Measurements from ENCODE around the gene FLII. TPM values are rescaled to one million over a fixed set of nuclear protein-coding genes. Genes with fewer than 3 reads are reported as not detected.

Gene FLII
- total and polyA plus RNA-seq, 2 experiments from 2014 or later, result 210 to 303 TPM

DNA sequence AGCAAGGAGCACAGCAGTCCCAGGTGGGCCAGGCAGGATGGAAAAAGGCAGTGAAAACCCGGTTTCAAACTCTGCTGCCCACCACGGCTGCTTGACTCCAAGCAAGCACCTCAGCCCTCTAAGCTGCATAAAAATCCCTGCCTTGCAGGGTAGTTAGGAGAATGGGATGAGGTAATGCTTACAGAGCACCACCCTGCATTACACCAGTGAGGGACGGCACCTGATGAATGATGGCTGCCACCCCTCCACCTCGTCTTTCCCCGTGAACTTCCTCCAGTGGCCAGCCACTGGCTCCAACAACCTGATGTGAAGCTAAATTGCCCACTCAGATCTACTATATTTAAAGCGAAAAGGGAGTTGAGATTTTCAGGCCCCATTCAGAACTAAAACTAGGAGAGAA is 23.2 kb upstream of the FLII start:
- DNase-seq (ENCODE audit: low read depth in 1 of 2, low spot score in 1 of 2), result no peak
- Histone ChIP-seq H3K9me3 (ENCODE audit: low read depth) (no peaks in the 10 kb centered on the region), H3K4me1 (ENCODE audit: low read depth) (no peaks in the 10 kb centered on the region), H3K36me3 (peaks cover 66% of the 10 kb centered on the region), H3K4me3 (no peak overlapping the region), H3K27ac (no peak overlapping the region), H3K27me3 (no peaks in the 10 kb centered on the region)
- TF ChIP-seq, protein P1, sequence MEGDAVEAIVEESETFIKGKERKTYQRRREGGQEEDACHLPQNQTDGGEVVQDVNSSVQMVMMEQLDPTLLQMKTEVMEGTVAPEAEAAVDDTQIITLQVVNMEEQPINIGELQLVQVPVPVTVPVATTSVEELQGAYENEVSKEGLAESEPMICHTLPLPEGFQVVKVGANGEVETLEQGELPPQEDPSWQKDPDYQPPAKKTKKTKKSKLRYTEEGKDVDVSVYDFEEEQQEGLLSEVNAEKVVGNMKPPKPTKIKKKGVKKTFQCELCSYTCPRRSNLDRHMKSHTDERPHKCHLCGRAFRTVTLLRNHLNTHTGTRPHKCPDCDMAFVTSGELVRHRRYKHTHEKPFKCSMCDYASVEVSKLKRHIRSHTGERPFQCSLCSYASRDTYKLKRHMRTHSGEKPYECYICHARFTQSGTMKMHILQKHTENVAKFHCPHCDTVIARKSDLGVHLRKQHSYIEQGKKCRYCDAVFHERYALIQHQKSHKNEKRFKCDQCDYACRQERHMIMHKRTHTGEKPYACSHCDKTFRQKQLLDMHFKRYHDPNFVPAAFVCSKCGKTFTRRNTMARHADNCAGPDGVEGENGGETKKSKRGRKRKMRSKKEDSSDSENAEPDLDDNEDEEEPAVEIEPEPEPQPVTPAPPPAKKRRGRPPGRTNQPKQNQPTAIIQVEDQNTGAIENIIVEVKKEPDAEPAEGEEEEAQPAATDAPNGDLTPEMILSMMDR (IDR thresholded peaks at IDR 0.05; ENCODE audit: low read depth, low read length), result no peak

DNA sequence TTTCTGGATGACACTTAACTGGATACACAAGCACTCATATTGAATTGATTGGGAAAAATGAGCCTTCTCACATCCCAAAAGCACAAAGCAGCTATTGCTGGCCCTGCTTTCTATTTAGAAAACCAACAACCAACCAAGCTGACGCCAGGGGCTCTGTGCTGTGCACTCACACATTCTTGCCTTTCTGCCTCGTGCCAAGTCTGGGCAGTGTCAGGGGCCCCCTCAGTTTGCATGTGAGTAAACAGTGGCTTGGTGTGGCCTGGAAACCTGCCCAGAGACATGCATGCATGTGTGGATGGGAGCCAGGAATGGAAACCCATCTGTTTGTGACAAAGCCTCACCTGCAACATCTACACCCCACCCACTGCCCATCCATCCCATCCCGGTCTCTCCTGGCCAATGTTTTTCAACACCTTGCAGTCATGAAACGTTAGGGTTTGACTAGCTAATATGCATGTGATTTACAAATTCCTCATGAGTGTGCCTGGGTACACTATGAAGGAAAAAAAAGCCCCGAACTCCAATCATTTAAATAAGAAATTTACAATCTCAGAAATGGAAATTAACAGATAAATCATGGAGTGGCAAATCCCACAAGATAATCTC is 22.3 kb upstream of the FLII start:
- no peaks in the 10 kb centered on the region for H3K9me3 ChIP-seq (ENCODE audit: low read depth)
- H3K27me3 ChIP-seq, result no peaks in the 10 kb centered on the region
- no peak overlapping the region for H3K4me3 ChIP-seq
- TF ChIP-seq, protein P1 (IDR thresholded peaks at IDR 0.05; ENCODE audit: low read depth, low read length), result no peak
- no peaks in the 10 kb centered on the region for H3K4me1 ChIP-seq (ENCODE audit: low read depth)
- peak in 1 of 2 donors; percentile 14 for DNase-seq (ENCODE audit: low read depth in 1 of 2, low spot score in 1 of 2)
- peaks cover 67% of the 10 kb centered on the region for H3K36me3 ChIP-seq
- no peak overlapping the region for H3K27ac ChIP-seq

DNA sequence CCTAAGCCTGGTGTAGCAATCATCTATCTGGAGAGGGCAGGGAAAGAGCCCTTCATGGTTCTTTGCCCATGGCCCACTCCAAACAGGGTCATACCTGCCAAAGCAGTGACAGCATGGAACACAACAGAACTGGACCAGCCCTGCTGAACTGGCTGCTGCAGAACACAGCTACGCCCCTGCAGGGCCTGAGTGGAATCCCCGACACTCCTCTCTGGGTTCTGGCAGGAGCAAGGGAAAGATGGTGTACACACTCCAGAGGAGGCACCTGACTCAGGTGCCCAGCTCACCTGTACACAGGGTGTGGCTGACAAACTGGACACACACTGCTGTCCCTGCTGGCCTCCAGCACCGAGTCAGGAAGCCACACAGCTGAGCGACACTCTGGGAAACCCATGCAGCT is 21.7 kb upstream of the FLII start:
- Histone ChIP-seq H3K9me3 (ENCODE audit: low read depth) (no peaks in the 10 kb centered on the region), H3K4me1 (ENCODE audit: low read depth) (no peaks in the 10 kb centered on the region), H3K27me3 (no peaks in the 10 kb centered on the region), H3K27ac (no peak overlapping the region), H3K4me3 (no peak overlapping the region), H3K36me3 (peaks cover 62% of the 10 kb centered on the region)
- DNase-seq (ENCODE audit: low read depth in 1 of 2, low spot score in 1 of 2), result no peak
- TF ChIP-seq, protein P1 (IDR thresholded peaks at IDR 0.05; ENCODE audit: low read depth, low read length), result no peak

DNA sequence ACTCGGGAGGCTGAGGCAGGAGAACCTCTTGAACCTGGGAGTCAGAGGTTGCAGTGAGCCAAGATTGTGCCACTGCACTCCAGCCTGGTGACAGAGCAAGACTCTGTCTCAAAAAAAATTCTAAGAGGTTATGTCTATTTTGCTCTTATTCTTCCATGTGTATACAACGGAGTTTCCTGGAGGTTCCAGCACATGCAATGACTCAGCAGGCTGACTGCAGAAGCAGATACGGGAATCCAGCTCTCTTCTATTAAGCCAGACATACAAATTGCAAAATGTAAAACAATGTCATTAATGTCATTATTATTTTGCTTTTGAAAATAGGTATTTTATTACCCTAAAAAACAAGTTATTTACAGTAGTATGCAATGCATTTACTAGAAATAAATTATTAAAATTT is 20.3 kb upstream of the FLII start:
- peak in 1 of 2 donors; percentile 61 for DNase-seq (ENCODE audit: low read depth in 1 of 2, low spot score in 1 of 2)
- Histone ChIP-seq H3K36me3 (peaks cover 60% of the 10 kb centered on the region), H3K4me1 (ENCODE audit: low read depth) (no peaks in the 10 kb centered on the region), H3K4me3 (no peak overlapping the region), H3K27ac (no peak overlapping the region), H3K9me3 (ENCODE audit: low read depth) (no peaks in the 10 kb centered on the region), H3K27me3 (no peaks in the 10 kb centered on the region)
- TF ChIP-seq, protein P1 (IDR thresholded peaks at IDR 0.05; ENCODE audit: low read depth, low read length), result no peak

DNA sequence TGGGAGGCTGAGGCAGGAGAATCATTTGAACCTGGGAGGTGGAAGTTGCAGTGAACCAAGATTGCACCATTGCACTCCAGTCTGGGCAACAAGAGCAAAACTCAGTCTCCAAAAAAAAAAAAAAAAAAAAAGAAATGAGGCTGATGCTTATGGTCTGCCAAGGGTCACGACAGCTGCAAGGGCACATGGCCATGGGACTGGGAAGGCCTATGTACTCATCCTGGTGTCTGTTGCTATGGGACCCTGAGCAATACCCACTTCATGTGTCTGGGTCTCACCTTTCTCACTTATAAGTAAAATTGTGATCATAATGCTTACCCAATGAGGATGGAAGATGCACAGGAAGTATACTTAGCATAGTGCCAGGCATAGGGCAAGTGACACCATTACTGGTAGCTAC is 18.5 kb upstream of the FLII start:
- H3K4me1 ChIP-seq (ENCODE audit: low read depth), result no peaks in the 10 kb centered on the region
- no peak for DNase-seq (ENCODE audit: low read depth in 1 of 2, low spot score in 1 of 2)
- no peak overlapping the region for H3K27ac ChIP-seq
- H3K9me3 ChIP-seq (ENCODE audit: low read depth), result no peaks in the 10 kb centered on the region
- no peaks in the 10 kb centered on the region for H3K27me3 ChIP-seq
- TF ChIP-seq, protein P1 (IDR thresholded peaks at IDR 0.05; ENCODE audit: low read depth, low read length), result no peak
- peaks cover 49% of the 10 kb centered on the region for H3K36me3 ChIP-seq
- H3K4me3 ChIP-seq, result no peak overlapping the region

Data from cardiac muscle cell (in vitro differentiated cells and primary cell).